Head of caudate nucleus (tissue), 42 donors: ENCODE measurements around the gene PPP1CA.

Source experiments
- DNase-seq, 42 donors: peaks; one replicate each; pipeline versions ENCODE4 v3.0.0 to v3.0.0-alpha.2; 2020 to 2021; ENCODE audit warnings: mixed read lengths in 7 of 42
- intact Hi-C: fragments of 100-400 bp; cut with DNase I; formaldehyde crosslinking; loops from one replicate; pipeline ENCODE4 v1.15.0; 2022

The PPP1CA gene

DNA sequence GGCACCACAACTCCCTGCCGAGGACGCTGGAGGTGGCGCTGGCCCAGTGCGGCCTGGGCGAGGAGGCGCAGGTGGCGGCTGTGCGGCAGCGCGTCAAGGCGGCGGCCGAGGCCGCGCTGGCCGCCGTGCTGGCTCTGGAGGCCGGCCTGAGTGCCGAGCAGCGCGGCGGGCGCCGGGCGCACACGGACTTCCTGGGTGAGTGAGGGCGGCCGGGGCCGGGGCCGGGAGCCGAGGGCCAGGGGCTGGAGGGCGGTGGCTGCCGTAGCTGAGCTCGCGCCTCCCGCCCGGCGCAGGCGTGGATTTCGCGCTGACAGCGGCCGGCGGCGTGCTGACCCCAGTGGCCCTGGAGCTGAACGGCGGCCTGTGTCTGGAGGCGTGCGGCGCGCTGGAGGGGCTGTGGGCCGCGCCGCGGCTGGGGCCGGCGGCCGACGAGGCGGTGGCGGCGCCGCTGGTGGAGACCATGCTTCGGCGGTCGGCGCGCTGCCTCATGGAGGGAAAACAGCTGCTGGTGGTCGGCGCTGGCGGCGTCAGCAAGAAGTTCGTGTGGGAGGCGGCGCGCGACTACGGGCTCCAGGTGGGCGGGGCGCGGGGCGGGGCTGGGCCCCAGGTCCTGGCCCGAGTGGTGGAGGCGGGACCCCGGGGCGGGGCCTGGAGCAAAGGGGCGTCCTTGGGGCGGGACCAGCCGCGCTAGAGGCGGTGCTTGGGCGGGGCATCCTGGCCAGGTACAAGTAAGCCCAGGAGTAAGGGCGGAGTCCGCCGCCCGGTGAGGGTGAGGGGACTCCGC is 19.2 kb upstream of the PPP1CA start:
- intact Hi-C loops = no loop called here
- DNase-seq = peak; percentile 88 to 99 (median 96)

DNA sequence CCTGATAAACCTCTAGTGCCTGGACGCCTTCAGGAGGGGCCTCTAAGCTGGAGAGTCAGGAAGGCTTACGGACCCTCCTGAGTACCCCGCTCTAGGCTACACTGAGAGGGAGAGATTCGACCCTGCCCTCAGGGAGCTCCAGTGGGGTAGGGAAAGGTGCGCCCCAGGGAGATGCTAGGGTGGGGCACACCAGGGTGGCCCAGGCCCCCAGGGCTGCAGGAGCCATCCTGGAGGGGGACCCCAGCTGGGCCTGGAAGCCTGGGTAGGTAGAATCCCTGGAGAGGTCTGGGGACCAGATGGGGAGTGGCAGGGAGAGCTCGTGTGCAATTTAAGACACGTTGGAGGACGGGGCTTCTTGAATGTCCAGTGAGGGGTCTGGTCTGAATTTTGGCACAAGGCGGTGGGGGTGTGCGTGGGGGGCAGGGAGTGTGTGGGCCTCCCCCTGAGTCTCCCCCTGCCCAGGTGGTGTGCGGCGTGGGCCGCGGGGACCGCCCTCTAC is 18.5 kb upstream of the PPP1CA start:
- DNase-seq = peak in 1 of 42 donors; percentile 3
- intact Hi-C loops = no loop called here

DNA sequence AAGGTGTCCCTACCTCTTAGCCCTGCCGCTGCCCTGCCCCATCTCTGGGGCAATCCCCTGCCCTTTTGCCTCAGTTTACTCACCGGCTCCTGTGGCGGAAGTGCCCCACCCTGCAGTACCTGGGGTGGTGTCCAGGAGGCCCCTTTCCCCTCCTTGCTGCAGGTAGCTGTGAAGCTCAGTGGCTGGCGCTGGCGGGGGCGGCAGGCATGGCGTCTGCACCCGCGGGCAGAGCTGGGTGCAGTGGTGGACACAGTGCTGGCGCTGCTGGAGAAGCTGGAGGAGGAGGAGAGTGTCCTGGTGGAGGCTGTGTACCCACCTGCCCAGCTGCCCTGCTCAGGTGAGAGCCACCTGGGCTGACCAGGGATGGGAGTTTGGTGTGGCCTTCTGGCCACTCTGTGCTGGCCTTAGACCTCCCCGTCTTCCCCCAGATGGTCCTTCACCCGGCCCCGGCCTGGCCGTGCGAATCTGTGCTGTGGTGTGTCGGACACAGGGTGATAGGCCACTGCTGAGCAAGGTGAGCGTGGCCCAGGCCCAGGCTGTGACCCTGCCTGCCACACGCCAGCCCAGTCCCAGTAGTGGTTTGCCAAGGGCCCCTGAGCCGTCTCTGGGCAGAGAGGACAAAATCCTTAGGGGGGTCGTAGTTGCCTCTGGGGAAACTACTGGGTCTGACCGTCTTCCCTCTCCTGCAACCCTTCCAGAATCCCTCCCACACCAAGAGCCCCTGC is 17.8 kb upstream of the PPP1CA start:
- intact Hi-C loops = no loop called here

DNA sequence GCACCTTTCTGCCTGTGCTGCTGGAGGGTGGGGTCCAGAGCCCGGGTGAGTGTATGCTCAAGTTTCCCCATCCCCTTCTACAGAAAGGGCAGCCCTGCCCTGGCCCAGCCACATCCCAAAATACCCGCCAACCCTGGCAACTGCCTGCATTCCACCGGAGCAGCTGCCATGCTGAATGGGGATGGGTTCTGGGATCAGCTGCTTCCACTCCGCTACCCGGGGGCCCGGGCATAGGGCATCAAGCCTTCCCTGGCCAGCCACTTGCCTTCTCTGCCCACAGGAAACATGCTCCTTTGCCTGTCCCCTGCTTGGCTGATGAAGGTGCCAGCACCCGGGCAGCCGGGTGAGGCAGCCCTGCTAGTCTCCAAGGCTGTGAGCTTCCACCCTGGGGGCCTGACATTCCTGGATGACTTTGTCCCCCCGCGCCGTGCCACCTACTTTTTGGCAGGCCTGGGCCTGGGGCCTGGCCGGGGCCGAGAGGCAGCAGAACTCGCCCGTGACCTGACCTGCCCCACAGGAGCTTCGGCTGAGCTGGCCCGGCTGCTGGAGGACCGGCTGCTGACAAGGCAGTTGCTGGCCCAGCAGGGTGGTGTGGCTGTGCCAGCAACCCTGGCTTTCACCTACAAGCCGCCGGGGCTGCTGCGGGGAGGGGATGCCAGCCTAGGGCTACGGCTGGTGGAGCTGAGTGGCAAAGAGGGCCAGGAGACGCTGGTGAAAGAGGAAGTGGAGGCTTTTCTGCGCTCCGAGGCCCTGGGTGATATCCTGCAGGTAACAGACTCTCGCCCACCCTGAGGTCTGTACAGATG is 17.0 kb upstream of the PPP1CA start:
- peak in 2 of 42 donors; percentile 5 to 42 for DNase-seq
- intact Hi-C loops = no loop called here

More for the DNA sequence above, 17.8 kb upstream of the PPP1CA start:
- DNase-seq = no peak

DNA sequence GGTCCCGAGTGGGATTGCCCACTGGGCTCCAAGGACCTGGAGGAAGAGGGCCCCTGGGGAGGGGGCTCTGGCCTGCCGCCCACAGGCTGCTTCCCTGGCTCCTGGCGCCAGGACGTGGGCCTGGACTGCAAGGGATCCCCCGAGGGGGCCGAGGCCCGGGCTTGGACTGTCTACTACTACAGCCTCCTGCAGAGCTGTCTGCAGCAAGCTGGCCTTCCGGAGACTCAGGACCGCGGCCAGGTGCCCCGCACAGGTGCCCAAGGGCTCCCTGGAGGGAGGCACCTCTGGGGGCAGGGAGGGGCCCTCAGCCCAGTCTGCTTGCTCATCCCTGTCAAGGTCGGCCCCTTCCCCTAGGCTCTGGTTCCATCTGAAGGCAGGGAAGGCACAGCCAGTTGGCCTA is 15.8 kb upstream of the PPP1CA start:
- peak in 1 of 42 donors; percentile 3 for DNase-seq
- intact Hi-C loops = no loop called here

DNA sequence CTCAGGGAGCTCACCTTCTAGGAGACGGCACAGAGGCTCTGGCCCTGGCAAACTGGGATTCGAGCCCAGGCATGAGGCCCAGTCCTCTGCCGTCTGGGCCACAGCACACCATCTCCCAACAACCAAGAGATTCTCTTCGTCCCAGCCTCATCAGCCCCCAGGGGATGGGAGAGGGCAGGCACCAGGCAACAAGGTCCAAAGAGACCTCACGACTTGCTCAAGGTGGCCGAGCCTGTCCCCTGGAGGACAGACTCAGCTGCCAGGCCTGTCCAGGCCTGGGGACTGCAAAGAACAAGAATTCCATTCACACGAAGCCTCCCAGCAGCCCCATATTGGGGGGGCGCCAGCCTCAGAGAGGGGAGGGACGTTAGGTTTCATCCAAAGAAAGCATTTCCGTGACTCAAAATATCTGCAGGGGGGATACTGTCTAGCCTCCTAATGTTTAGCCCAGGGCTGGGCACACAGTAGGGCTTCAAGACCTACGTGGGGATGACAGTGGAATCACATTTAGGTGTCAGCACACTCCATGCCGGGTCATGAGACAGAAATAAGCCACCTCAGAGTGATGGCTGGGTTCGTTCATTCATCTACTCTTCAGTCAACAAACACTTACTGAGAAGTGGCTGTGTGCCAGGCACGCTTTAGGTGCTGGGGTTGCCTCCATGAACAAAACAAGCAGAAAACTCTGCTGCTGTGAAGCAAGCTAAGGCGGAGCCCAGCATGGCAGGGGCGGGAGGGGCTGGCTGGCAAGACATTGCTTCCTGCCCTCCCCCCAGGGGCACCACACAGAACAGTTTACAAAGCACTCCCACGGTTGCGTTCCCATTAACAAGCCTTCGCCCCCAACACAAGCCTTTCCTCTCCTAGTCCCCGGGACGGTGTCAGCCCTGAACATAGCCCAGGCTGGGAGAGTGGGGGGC is 15.0 kb upstream of the PPP1CA start:
- DNase-seq = peak in 8 of 42 donors; percentile 42 to 76 (median 62)

DNA sequence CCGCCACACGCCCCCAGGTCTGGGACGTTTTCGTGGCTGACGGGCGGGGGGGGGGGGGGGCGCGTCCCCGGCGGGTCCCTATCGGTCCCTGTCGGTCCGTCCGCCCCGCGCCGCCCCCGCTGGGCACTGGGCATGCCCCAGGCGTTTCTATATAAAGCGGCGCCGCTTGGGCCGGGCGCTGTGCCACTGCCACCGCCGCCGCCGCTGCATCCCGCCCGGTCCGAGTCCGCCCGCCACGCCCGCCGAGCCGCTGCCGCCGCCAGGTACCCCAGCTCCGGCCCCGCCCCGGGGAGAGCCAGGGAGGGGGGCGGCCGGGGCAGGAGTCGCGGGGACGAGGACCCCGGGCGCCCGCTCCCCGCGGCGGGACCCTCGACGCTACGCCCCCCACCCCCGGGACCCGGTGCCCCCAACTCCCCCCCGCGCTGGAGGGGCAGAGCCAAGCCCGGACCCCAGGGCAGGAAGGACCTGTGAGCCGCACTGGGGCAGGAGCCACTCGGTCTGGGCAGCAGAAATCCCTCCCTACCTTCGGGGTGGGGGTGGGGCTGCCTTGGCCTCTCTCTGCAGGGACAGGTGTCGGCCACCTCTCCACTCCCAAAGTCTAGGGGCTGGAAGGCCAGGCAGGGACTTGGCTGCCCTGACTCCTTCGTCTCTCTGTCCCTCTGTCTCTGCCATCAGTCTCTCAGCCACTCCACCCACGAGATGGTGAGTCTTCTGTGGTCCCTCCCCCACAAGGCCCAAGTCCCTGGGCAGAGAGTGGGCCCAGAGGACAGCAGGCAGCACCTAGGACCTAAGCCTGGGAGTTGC is 14.0 kb upstream of the PPP1CA start, which contains the start of gene CARNS1:
TSS of gene CARNS1 (plus strand) at position 178 of the 804 bp plus-strand sequence. CDS start at position 700, 522 bp downstream.
- DNase-seq = peak in 35 of 42 donors; percentile 55 to 91 (median 76)
- intact Hi-C loops = no loop called here

More for the DNA sequence above, 15.0 kb upstream of the PPP1CA start:
- intact Hi-C loops = no loop called here

DNA sequence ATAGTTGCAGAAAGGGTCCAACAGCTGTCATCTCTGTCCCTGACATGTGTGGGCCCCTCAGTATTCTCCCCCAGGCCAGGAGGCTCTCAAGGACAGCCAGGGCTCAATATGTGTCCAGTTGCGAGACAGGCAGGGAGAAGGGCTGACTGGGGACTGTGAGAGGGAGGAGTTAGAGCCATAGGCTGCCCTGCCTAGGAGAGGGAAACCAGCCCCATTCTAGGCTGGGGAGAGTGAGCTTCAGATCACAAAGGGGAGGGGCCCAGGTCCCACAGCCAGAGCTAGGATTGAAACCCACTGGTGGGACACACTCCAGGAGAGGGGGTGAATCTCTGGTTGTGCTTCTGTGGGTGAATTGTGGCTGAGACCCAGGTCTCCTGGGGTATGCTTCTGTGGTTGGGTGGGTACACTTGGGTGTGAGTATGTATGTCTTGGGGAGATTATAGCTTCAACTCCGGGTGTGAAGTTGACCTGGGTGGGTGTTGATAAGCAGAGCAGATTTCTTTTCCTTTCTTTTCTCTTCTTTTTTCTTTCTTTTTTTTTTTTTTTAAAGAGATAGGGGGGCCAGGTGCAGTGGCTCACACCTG is 11.7 kb upstream of the PPP1CA start:
- intact Hi-C loops = no loop called here

DNA sequence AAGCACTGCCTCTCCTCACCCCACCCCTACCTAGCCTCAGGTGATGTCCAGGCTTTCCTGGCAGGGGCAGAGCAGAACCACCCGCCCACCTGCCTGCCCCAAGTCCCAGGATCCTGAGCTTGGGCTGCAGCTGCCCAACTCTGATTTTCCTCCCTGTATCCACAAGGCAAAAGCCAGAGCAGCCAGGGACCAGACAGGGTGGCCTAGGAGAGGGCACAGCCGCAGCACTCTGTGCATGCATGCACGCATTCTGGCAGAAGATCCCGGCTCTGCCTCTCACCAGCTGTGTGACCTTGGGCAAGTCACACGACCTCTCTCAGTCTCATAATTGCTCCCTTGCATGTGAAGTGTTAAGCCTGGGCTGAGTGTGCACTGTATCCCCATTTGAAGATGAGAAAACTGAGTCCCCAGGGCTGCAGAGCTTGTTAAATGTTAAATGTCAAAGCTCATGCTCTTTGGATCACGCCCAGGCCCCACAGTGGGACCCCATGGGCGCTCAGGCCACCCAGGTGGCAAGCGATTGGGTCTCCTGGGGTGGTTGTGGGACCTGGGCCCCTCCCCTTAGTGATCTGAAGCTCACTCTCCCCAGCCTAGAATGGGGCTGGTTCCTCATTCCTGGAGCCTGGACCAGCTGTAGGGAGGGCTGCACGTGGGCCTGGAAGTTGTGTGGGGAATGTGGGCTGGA is 11.0 kb upstream of the PPP1CA start:
- DNase-seq = no peak
- intact Hi-C loops = no loop called here

More for the DNA sequence above, 11.7 kb upstream of the PPP1CA start:
- peak in 2 of 42 donors; percentile 3 to 40 for DNase-seq

DNA sequence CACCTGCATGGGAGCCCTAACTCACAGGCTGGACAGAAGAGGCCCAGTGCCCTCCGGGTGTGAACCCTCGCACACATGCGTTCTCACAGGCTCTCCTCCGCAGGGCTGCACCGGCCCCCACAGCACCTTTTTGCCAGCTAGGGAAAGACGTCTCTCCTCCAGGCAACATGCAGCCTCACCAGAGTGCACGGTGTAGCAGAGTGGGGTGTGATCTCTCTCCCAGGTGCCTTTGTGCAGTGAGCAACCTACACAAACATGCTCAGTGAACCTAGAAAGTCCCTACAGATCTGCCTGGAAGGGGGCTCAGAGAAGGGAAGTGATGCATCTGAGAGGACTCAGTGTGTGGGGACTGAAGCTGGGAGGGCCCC is 10.1 kb upstream of the PPP1CA start:
- intact Hi-C loops = no loop called here
- peak in 37 of 42 donors; percentile 58 to 94 (median 76) for DNase-seq

DNA sequence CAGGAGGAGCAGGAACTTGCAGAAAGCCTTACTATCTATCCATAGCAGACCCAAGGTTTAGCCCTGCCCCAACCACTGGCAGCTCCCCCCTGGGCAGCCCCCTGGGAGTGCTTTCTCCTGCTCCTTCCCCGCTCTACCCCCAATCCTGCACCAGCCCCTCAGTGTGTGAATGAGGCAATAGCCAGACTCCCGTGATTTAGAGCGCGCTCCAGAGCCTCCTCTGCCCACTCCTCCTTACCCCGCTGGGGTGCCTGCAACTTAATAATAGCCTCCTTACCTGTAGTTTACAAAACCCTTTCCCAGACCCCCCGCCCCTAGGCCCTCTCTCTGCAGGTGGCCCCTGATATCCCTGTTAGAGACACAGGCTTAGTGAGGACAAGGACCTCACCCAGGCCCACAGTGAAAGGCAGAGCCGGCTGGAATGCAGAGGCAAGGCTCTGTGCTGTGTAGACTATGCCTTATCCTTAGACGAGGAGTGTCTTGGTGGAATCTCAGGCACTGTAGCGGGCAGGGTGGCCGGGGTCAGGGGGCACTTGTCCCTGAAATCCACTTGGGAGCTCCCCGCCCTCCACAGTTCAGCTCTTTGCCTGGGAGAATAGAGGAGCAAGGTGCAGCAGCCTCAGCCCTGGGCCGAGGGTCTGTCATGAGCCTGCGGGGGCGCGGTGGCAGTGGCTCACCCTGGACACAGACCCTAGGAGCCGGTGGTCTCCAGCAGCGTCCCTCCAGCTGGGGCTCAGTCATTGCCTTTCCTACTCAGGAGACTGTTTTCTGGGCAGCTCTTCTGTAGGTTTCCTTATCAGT is 9.5 kb upstream of the PPP1CA start:
- intact Hi-C loops = no loop called here
- DNase-seq = peak in 2 of 42 donors; percentile 38 to 56

DNA sequence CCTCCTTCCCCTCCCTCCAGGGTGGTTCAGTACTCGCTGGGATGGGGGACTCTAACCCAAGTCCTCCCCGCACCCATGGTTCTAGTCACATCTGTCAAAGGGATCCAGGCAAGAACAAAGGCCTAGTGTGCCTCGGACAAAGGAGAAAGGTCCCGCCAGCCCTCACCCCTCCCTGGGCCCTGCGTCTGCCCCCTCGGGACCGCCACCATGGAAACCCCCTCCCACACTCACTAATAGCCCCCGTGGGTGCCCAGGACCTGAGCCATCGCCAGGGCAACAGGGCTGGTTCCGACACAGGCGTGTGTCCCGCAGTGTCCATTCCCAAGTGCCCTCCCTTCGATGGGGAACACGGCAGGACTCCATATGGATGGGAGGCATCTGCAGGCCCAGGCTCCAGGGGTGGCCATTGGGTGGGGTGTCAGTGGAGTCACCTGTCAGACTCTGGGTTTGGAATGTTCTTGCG is 8.7 kb upstream of the PPP1CA start:
- intact Hi-C loops = no loop called here
- DNase-seq = peak; percentile 70 to 95 (median 88)

DNA sequence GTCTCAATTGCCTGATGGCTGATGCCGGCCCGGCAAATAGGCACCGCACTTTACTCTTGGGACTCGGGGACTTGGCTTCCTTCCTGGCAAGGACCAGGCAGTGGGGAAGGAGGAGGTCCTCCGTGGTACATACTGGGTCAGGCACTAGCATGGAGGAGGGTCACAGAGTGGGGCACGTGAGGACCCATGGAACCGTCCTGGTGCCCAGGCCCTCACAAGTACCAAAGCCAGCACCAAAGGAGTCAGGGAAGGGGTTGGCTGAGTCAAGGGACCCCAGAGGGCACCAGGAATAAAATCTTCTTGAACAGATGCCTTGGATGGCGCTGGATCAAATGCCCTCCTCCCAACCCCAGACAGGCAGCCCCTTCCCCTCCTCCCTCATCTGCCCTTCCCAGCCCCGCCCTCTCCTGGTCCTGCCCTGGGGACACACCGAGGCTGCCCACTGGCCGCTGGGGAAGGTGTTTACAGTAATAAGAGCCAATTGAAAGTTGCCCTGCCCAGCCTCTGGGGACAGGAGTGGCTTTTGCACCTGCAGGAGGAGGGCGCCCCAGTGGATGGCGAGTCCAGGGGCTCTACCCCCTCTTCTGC is 8.2 kb upstream of the PPP1CA start:
- intact Hi-C loops = no loop called here
- DNase-seq = peak in 3 of 42 donors; percentile 34 to 46 (median 40)

DNA sequence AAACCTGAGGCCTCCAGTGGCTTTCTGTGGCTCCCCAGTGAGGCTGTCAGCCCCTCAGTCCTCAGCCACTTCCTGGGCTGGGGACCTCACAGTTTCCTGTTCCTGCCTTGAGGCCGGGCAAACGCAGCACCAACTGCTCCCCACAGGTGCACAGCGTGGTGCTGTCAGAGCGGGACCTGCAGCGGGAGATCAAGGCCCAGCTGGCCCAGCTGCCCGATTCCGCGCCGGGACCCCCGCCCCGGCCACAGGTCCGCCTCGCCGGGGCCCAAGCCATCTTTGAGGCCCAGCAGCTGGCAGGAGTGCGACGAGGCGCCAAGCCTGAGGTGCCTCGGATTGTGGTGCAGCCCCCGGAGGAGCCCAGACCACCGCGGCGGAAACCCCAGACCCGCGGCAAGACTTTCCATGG is 7.6 kb upstream of the PPP1CA start:
- DNase-seq = peak in 1 of 42 donors; percentile 47
- intact Hi-C loops = no loop called here
